Activated CD8-positive, alpha-beta memory T cell treated with anti-CD3 and anti-CD28 coated beads for 1 hour (primary cell): ENCODE results near the gene FBXL4.
A peak's percentile ranks its signal among the peaks of the same experiment; 100 is the strongest.

Experiments used
- DNase-seq, 2 donors: peaks; one replicate each; pipeline ENCODE4 v3.0.0-alpha.2; 2020; ENCODE audit warnings: low read depth in 1 of 2; ENCODE audit errors: extremely low read depth in 1 of 2

FBXL4 gene

GRCh38 chr6:98947411-98948292, at the start of gene FBXL4:
Gene FBXL4 (minus strand): TSS chr6:98947946. CDS start chr6:98926988, 20,958 bp downstream.
- peak; percentile 22 to 66 for DNase-seq

- DNase-seq = no peak
Observed at GRCh38 chr6:98995116-98995515, 47.4 kb upstream of the FBXL4 start.

- no peak for DNase-seq
Observed at GRCh38 chr6:98992535-98992934, 44.8 kb upstream of the FBXL4 start.

DNA sequence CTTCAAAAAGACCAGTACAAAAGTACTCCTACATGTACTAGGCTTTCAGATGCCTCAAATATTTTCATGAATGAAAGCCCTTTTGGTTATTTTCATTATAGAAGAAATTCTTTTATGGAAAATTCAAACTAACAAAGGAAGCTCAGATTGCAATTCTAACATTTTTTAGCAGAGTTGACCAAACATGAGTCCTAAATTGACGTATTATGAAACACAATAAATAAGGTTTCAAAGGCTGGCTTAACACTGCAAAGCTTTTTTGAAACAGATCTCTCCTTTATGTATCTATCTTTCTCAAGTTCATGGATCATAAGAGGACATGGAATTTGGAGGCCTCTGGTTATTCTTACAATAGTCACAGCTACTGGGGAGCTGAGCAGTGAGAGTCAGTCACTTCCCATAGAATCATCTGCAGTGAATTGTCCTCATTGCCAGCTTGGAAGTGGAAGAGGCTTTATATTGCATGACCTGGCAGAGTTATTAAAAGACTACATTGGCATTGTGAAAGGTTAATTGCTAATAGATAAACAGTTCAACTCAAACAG, 38.4 kb upstream of the FBXL4 start:
- DNase-seq = no peak

GRCh38 chr6:98985391-98985790, 37.6 kb upstream of the FBXL4 start:
- no peak for DNase-seq

- no peak for DNase-seq
Observed at GRCh38 chr6:98984121-98984520, 36.4 kb upstream of the FBXL4 start.

DNA sequence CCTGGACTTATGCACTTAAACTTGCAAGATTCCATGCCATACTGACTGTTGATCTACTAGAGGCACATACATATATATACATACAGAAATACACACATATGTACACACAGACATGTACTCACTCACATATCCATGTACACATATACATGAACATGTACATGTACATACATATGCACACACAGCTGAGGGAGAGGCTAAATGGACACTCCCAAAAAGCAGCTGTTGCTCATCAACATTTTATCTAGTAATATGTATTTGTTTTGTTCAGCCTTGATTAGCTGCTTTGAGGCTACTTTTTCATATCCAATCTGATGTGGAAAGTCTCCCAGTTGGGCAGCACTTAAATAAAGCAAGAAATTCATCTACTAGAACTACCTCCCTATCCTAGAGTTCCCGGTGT, 33.7 kb upstream of the FBXL4 start:
- DNase-seq = no peak

- no peak for DNase-seq
Observed at GRCh38 chr6:98980819-98981218, 33.1 kb upstream of the FBXL4 start.

- no peak for DNase-seq
Observed at GRCh38 chr6:98977671-98978292, 30.0 kb upstream of the FBXL4 start.

- no peak for DNase-seq
Observed at GRCh38 chr6:98976674-98977385, 29.1 kb upstream of the FBXL4 start.

- no peak for DNase-seq
Observed at GRCh38 chr6:98975421-98975820, 27.7 kb upstream of the FBXL4 start.

GRCh38 chr6:98974309-98974708, 26.6 kb upstream of the FBXL4 start:
- no peak for DNase-seq

- DNase-seq = no peak
Observed at GRCh38 chr6:98973571-98973970, 25.8 kb upstream of the FBXL4 start.

GRCh38 chr6:98971303-98971702, 23.6 kb upstream of the FBXL4 start:
- DNase-seq = no peak

DNA sequence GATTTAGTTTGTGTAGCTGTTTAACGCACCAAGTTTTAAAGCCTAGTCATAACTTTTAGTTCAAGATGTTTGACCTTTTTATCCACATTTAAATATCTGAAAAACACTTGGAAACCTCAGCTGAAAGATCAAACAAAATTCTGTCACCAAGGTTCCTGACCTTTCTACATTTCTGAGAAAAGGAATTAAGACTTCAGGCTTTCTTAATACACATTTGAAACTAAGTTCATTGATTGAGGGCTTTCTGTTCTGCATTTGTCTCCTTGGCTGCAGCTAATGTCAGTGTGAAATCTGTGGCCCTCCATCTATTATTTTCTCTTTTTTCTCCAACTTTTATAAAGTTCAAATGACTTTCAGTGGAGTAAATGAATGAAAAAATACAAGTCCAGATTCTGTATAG, 22.7 kb upstream of the FBXL4 start:
- DNase-seq = no peak

DNA sequence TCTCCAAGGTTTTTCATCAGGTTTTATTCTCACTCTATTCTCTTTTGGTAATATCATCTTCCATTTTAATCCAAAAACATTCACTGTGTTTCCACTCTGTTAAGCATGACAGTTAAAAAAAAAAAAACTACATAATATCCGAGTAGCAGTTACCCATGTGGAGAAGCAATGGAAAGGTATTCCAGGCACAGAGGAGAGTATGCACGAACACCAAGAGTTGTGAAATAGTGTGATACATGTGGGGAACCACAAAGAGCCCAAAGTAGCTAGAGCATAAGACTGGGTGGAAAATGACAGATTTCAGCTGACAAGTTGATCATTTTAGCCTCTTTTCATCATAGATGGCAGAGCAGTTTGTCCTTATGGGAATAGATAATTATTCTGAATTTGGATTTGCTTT, 19.9 kb upstream of the FBXL4 start:
- DNase-seq = no peak

GRCh38 chr6:98959631-98960030, 11.9 kb upstream of the FBXL4 start:
- DNase-seq = no peak

DNA sequence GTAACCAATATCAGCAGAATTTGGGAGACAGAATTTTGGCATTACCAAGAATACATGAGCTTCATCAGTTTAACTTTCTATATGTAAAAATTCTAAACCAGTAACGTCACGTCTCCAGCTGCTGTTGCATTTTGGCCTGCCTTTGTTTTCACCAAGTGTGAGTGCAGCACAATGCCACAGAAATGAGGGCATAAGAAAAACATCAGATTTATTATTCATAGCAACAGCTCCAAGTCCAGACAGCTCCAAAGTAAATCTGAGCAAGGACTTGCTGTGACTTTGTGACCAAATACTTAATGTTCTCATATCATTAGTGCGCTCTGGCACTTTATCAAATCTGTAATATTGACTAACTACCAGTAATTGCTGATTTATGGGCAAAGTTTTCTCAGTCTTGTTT, 11.0 kb upstream of the FBXL4 start:
- no peak for DNase-seq

DNA sequence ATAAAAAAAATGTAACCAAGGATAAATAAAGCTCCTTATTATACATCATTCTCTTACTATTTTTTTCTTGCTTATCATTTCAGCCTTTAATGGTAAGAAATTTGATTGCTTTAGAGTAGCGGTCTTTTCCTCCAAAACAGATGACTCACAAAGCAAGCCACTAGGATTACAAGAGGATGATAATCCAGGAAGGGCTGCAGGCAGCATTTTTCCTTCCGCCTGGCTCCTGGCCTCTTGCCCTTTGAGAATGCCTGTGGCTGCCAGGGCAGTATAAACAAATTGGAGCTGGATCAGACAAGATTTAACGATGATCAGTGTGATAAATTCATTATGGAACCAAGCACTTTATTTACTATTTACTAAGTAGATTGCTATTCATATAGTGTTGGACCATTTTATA, 9.7 kb upstream of the FBXL4 start:
- DNase-seq = no peak

- DNase-seq = no peak
Observed at GRCh38 chr6:98949589-98949988, 1.8 kb upstream of the FBXL4 start.

DNA sequence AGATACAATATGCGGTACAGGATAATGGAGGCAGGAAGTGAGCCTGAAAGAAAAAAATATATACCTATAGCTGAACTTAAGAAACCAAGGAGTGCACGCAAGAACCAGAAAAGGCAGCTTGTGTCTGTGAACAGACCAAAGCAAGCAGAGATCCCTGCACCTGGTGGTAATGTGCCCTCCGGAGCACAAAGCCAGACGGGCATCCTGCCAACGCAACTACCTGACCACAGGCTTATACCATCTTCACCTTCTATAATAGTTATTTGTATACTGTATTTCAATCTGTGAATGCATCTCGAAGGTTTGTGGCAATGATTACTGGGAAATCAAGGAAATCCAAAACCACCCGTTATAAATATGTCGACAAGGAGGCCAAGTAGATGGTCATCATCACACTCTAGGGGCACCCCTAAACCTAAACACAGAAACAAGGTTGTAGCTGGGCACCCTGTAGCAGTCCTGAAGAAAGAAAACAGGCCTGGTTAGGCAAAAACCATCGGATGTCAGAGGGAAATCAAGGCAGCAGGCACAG, 801 bp downstream of the FBXL4 start:
- no peak for DNase-seq
